Spinal cord (tissue), 10 donors: ENCODE measurements around the gene RAI1. TPM values are rescaled to one million over a fixed set of nuclear protein-coding genes. Genes with fewer than 3 reads are reported as not detected.

ENCODE experiments used
- DNase-seq, 6 donors: peaks; one replicate each; pipeline versions ENCODE4 v3.0.0 to v3.0.0-alpha.2; 2013 to 2015; ENCODE audit warnings: low spot score in 6 of 6, low read depth in 4 of 6
- H3K27ac ChIP-seq: one replicate; pipeline ENCODE4 v1.5.1; 2013; ENCODE audit warnings: low read depth, low read length, control low read depth
- H3K27me3 ChIP-seq: one replicate; pipeline ENCODE4 v1.6.1; 2013; ENCODE audit warnings: low read length; ENCODE audit not compliant: control insufficient read depth, insufficient read depth
- H3K36me3 ChIP-seq: one replicate; pipeline ENCODE4 v1.6.1; 2013; ENCODE audit warnings: low read length; ENCODE audit not compliant: control insufficient read depth, insufficient read depth
- H3K4me1 ChIP-seq: one replicate; pipeline ENCODE4 v1.6.1; 2013; ENCODE audit warnings: low read length; ENCODE audit not compliant: control insufficient read depth, insufficient read depth
- H3K4me3 ChIP-seq: one replicate; pipeline ENCODE4 v1.5.1; 2013; ENCODE audit warnings: low read depth, low read length, control low read depth
- H3K9me3 ChIP-seq: one replicate; pipeline ENCODE4 v1.6.1; 2013; ENCODE audit warnings: low read length; ENCODE audit not compliant: control insufficient read depth, insufficient read depth
- WGBS: methylation state at CpG from one replicate; pipeline ENCODE4 v1.1.5; 2013; ENCODE audit warnings: missing lambda C conversion rate; ENCODE audit not compliant: insufficient coverage; 5-methylcytosine and 5-hydroxymethylcytosine counted together
- polyA plus RNA-seq, 2 donors: library from polyadenylated mRNA; unstranded; fragments of 120-200 nt; gene quantifications; one replicate each; pipeline ENCODE4 v1.2.1, GENCODE V29; 2013; ENCODE audit not compliant: insufficient read length in 2 of 2
- total RNA-seq, 2 donors: library from RNA; depleted of rRNA in 1 of 2; stranded (reverse); fragments of 120-200 nt in 1 of 2; fragments of >200 nt in 1 of 2; gene quantifications; one replicate each; pipeline versions ENCODE4 v1.2.3 to v1.2.4, GENCODE V29; 2013 to 2014
- donor health status: healthy.

RAI1 gene
- total and polyA plus RNA-seq, 4 donors, result 12.5 to 45.2 (median 25.3) TPM

DNA sequence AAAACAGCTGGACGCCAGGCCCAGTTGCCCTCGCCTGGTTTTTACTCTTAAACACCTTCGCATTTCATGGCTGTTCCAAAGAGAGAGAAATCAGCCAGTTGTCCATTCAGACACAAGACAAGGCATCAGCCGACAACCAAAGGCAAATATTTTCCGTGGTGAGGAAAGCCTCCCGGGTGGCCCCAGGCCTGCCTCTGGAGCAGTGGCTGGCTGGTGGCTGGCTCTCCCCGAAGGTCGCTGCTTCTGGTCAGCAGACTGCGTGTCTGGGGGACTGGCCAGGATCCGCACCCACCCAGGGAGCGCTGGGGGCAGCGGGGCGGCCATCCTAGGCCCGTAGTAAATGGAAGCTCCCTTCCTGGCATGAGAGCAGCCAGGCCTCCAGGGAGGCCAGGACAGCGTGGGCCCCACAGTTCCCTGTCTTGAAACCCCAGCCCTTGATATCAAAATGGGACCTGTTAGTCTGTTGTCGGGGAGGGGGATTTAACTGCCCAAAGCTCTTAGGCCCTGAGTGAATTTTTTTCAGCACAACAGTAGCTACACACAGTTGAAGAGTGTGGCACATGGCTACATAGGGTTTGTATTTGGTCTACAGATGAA, 97.9 kb downstream of the RAI1 start:
- Histone ChIP-seq H3K4me1 (peaks cover 67% of the 10 kb centered on the region), H3K27ac (peak overlapping the region; percentile 75), H3K36me3 (peaks cover 14% of the 10 kb centered on the region), H3K9me3 (no peaks in the 10 kb centered on the region), H3K27me3 (no peaks in the 10 kb centered on the region), H3K4me3 (no peak overlapping the region)
- 56% methylated on average over 14 of the region's 16 CpGs for WGBS
- no peak for DNase-seq

GRCh38 chr17:17780922-17781590, 99.8 kb downstream of the RAI1 start:
- H3K4me1 ChIP-seq, result peaks cover 75% of the 10 kb centered on the region
- WGBS, result 19% methylated on average over 9 of the region's 11 CpGs
- H3K27ac ChIP-seq, result peak overlapping the region; percentile 80
- no peaks in the 10 kb centered on the region for H3K9me3 ChIP-seq
- DNase-seq, result peak in 2 of 6 donors; percentile 54 to 65
- H3K4me3 ChIP-seq, result peak overlapping the region; percentile 47
- peaks cover 12% of the 10 kb centered on the region for H3K36me3 ChIP-seq
- H3K27me3 ChIP-seq, result no peaks in the 10 kb centered on the region

GRCh38 chr17:17781591-17782496, 100.6 kb downstream of the RAI1 start:
- Histone ChIP-seq H3K4me1 (peaks cover 83% of the 10 kb centered on the region), H3K4me3 (peak overlapping the region; percentile 47), H3K27me3 (no peaks in the 10 kb centered on the region), H3K27ac (peak overlapping the region; percentile 80), H3K36me3 (peaks cover 12% of the 10 kb centered on the region), H3K9me3 (no peaks in the 10 kb centered on the region)
- 1% methylated on average over 75 of the region's 88 CpGs for WGBS
- peak in 3 of 6 donors; percentile 64 to 95 (median 91) for DNase-seq

GRCh38 chr17:17782523-17783115, 101.4 kb downstream of the RAI1 start:
- peak overlapping the region; percentile 47 for H3K27ac ChIP-seq

DNA sequence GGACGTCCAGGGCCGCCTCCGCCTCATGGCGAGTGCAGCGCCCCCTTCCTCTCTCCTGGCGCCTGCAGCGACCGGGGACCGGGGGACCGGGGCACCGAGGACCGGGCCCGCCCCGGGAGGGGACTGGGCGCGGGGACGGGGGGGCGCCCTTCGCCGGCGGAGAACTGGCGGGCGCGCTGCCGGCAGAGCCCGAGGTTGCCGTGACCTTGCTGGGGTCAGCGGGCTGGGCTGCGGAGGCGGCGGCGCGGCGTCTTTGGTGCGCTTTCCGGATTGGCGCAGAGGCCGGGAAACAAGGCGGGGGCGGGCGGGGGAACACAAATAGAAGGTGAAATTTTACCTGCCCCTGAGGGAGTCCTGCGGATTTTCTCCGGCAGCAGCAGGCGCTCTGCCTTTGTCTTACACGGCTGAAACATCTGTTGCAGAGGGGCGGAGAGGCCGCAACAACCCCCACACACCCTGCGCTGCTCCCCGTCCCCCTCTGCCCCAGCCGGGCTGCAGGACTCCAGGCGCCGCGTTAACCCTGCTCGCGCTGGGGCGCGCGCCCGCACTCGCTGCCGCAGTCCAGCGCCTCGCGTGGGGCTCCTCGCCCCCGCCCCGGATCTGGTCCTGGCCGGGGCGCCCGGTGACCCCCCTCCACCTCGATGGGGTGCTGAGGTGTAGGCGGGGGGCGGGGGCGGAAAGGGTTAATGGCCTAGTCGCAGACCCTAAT, 102.0 kb downstream of the RAI1 start:
- peak overlapping the region; percentile 67 for H3K27ac ChIP-seq
- H3K27me3 ChIP-seq, result no peaks in the 10 kb centered on the region
- peaks cover 89% of the 10 kb centered on the region for H3K4me1 ChIP-seq
- peak in 3 of 6 donors; percentile 39 to 91 (median 74) for DNase-seq
- peak overlapping the region; percentile 47 for H3K4me3 ChIP-seq
- under 1% methylated on average over 75 of the region's 75 CpGs for WGBS
- H3K36me3 ChIP-seq, result peaks cover 18% of the 10 kb centered on the region
- no peaks in the 10 kb centered on the region for H3K9me3 ChIP-seq

More at GRCh38 chr17:17782523-17783115, 101.4 kb downstream of the RAI1 start:
- peak in 4 of 6 donors; percentile 38 to 90 (median 63) for DNase-seq
- H3K9me3 ChIP-seq, result no peaks in the 10 kb centered on the region
- H3K4me1 ChIP-seq, result peaks cover 89% of the 10 kb centered on the region
- peaks cover 19% of the 10 kb centered on the region for H3K36me3 ChIP-seq
- no peaks in the 10 kb centered on the region for H3K27me3 ChIP-seq
- H3K4me3 ChIP-seq, result peak overlapping the region; percentile 47
- 0% methylated on average over 49 of the region's 57 CpGs for WGBS

DNA sequence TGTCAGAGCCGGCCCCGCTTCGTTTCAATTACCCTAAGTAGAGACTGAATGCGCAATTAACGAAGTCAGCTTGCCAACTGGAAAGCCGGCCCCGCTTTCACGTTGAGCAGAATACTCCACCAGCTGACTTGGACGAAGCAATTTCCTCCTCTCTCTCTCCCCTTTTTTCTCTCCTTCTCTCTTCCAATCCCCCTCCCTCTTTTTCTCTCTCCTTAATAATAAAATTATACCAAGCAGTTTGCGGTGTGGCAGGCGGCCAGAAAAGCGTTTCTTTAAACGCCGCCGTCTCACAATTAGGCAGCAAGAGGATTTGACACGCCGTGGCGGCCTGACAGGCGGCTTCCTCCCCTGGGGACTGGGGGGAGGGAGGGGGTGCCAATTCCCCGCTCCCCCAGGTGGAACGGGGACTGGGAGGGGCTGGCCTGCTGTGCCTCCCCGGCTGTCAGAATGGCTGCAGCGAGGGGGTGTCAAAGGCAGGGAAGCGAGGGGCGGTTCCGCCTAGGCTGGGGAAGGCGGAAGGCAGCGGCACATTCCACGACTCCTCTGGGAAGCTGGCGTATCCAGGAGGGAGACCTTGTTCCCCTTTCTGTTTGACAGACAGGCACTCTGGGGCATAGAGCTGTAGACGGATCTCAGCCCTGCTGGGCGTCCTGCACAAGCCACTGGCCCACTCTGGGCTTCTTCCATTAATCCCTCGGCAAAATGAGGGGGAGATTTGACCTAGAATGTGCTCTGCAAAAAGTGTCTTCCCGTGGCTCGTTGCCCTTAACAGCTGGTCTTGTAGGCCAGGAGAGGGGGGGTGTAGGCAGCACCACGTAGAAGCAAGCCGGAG, 102.8 kb downstream of the RAI1 start:
- H3K4me1 ChIP-seq, result peaks cover 89% of the 10 kb centered on the region
- WGBS, result 5% methylated on average over 34 of the region's 37 CpGs
- peak in 5 of 6 donors; percentile 52 to 95 (median 75) for DNase-seq

GRCh38 chr17:17784657-17785267, 103.5 kb downstream of the RAI1 start:
- H3K9me3 ChIP-seq, result no peaks in the 10 kb centered on the region
- peaks cover 90% of the 10 kb centered on the region for H3K4me1 ChIP-seq
- H3K27me3 ChIP-seq, result no peaks in the 10 kb centered on the region
- peak overlapping the region; percentile 67 for H3K27ac ChIP-seq
- DNase-seq, result no peak
- H3K4me3 ChIP-seq, result no peak overlapping the region
- 40% methylated on average over 7 of the region's 7 CpGs for WGBS
- peaks cover 23% of the 10 kb centered on the region for H3K36me3 ChIP-seq

More for the DNA sequence above, 102.8 kb downstream of the RAI1 start:
- Histone ChIP-seq H3K4me3 (peak overlapping the region; percentile 33), H3K27ac (peak overlapping the region; percentile 67), H3K9me3 (no peaks in the 10 kb centered on the region), H3K36me3 (peaks cover 24% of the 10 kb centered on the region), H3K27me3 (no peaks in the 10 kb centered on the region)

DNA sequence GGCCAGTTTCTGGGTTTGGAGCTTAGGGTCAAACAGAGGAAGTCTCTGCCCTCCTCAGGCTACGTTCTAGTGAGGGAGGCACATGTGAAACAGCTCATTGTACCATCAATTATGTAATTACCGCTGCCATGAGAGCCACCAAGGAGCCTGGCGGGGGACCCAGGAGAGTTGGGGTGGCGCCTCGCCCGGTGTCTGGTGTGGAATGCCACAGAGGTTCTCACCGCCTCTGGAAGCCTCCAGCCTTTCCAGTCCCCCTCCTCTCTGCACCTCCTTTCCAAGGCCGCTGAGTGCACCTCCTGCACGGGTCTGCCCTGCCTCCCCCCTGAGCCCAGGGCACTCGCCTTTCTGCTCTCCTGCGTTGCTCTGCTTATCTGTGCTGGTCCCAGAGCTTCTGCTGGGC, 104.1 kb downstream of the RAI1 start:
- Histone ChIP-seq H3K36me3 (peaks cover 23% of the 10 kb centered on the region), H3K4me1 (peaks cover 92% of the 10 kb centered on the region), H3K27ac (peak overlapping the region; percentile 15), H3K4me3 (no peak overlapping the region), H3K9me3 (no peaks in the 10 kb centered on the region), H3K27me3 (no peaks in the 10 kb centered on the region)
- no peak for DNase-seq
- 31% methylated on average over 9 of the region's 11 CpGs for WGBS
